ENCODE results near the gene GCK.

- TF ChIP-seq, protein P1, sequence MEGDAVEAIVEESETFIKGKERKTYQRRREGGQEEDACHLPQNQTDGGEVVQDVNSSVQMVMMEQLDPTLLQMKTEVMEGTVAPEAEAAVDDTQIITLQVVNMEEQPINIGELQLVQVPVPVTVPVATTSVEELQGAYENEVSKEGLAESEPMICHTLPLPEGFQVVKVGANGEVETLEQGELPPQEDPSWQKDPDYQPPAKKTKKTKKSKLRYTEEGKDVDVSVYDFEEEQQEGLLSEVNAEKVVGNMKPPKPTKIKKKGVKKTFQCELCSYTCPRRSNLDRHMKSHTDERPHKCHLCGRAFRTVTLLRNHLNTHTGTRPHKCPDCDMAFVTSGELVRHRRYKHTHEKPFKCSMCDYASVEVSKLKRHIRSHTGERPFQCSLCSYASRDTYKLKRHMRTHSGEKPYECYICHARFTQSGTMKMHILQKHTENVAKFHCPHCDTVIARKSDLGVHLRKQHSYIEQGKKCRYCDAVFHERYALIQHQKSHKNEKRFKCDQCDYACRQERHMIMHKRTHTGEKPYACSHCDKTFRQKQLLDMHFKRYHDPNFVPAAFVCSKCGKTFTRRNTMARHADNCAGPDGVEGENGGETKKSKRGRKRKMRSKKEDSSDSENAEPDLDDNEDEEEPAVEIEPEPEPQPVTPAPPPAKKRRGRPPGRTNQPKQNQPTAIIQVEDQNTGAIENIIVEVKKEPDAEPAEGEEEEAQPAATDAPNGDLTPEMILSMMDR (IDR thresholded peaks at IDR 0.05) = no peak
- no peak for TF ChIP-seq EZH2 (IDR thresholded peaks at IDR 0.05; ENCODE audit: borderline replicate concordance, insufficient read depth, low read depth, low read length, poor library complexity, severe bottlenecking)
Measured at GRCh38 chr7:44152971-44153947, 36.0 kb downstream of the GCK start.
